ENCODE measurements around the gene CDADC1.

Gene CDADC1

GRCh38 chr13:49315756-49316482 lies 68.2 kb downstream of the CDADC1 start:
- no peak for TF ChIP-seq CTCF (IDR thresholded peaks at IDR 0.05; ENCODE audit: low read depth, low read length)
- no peak overlapping the region for H3K4me3 ChIP-seq (ENCODE audit: low read depth, low read length)
- DNase-seq: no peak
- H3K9me3 ChIP-seq: no peaks in the 10 kb centered on the region
- no peaks in the 10 kb centered on the region for H3K4me1 ChIP-seq
- H3K27me3 ChIP-seq: no peaks in the 10 kb centered on the region
- no peaks in the 10 kb centered on the region for H3K36me3 ChIP-seq

GRCh38 chr13:49319551-49319950 lies 71.8 kb downstream of the CDADC1 start:
- Histone ChIP-seq H3K4me3 (ENCODE audit: low read depth, low read length) (no peak overlapping the region), H3K9me3 (no peaks in the 10 kb centered on the region), H3K36me3 (no peaks in the 10 kb centered on the region), H3K27me3 (no peaks in the 10 kb centered on the region), H3K4me1 (no peaks in the 10 kb centered on the region)
- no peak for DNase-seq
- TF ChIP-seq CTCF (IDR thresholded peaks at IDR 0.05; ENCODE audit: low read depth, low read length): no peak

- no peak for DNase-seq
- Histone ChIP-seq H3K4me3 (ENCODE audit: low read depth, low read length) (no peak overlapping the region), H3K27me3 (no peaks in the 10 kb centered on the region), H3K4me1 (no peaks in the 10 kb centered on the region), H3K36me3 (no peaks in the 10 kb centered on the region), H3K9me3 (no peaks in the 10 kb centered on the region)
- TF ChIP-seq CTCF (IDR thresholded peaks at IDR 0.05; ENCODE audit: low read depth, low read length): no peak
Observed at GRCh38 chr13:49319951-49320350, 72.2 kb downstream of the CDADC1 start.

DNA sequence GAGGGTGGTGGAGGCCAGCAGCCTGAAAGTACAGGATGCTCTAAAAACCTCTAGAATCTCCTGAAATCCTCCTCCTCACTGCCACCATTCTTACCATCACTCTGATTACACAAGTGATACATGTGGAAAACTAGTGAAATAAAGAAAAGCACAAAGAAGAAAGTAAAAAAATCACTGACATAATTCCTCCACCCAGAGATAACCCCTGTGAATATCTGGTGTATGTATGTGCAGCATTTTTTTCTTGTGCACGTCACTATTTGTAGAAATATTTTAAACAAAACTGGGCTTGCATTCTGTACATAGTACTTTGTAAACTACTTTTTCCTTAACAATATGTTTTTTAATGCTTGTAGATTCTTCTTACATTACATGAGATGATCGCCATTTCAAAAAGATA lies 73.2 kb downstream of the CDADC1 start:
- Histone ChIP-seq H3K9me3 (no peaks in the 10 kb centered on the region), H3K36me3 (no peaks in the 10 kb centered on the region), H3K27me3 (no peaks in the 10 kb centered on the region), H3K4me1 (no peaks in the 10 kb centered on the region), H3K4me3 (ENCODE audit: low read depth, low read length) (no peak overlapping the region)
- no peak for DNase-seq
- TF ChIP-seq CTCF (IDR thresholded peaks at IDR 0.05; ENCODE audit: low read depth, low read length): no peak

GRCh38 chr13:49322702-49323101 lies 75.0 kb downstream of the CDADC1 start:
- H3K27me3 ChIP-seq: no peaks in the 10 kb centered on the region
- H3K4me3 ChIP-seq (ENCODE audit: low read depth, low read length): no peak overlapping the region
- H3K36me3 ChIP-seq: no peaks in the 10 kb centered on the region
- no peaks in the 10 kb centered on the region for H3K9me3 ChIP-seq
- DNase-seq: no peak
- TF ChIP-seq CTCF (IDR thresholded peaks at IDR 0.05; ENCODE audit: low read depth, low read length): no peak
- H3K4me1 ChIP-seq: no peaks in the 10 kb centered on the region

DNA sequence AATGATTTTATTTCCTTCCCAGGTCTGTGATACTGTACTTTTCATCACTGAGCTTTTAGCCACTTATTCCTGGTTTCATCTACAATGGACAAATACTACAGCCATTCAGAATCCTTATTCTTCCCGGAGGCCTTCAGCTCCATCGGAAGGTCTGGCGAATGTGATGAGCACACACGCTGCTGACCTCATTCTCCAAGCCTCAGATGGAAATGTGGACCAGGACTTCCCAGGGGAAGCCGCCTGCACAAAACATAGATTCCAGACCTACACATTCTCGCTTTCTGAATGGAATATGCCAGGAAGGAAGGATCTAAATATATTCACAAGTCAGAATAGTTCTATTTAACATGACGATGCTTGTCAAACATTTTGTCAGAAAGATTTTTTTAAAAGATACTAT lies 75.6 kb downstream of the CDADC1 start:
- no peak for TF ChIP-seq CTCF (IDR thresholded peaks at IDR 0.05; ENCODE audit: low read depth, low read length)
- Histone ChIP-seq H3K27me3 (no peaks in the 10 kb centered on the region), H3K9me3 (no peaks in the 10 kb centered on the region), H3K4me3 (ENCODE audit: low read depth, low read length) (no peak overlapping the region), H3K36me3 (no peaks in the 10 kb centered on the region), H3K4me1 (no peaks in the 10 kb centered on the region)
- no peak for DNase-seq
